Stomach (tissue), 4 donors: Measurements from ENCODE around the gene IFNA14.
"Not testable (repeated sequence)": the region's sequence is repeated elsewhere in the genome, so short reads cannot be mapped to it uniquely, and the experiment has no call there.

Experiments
- EP300 ChIP-seq: sonication (generic); formaldehyde crosslinking; IDR thresholded peaks from one replicate; pipeline ENCODE4 v1.6.1; 2017; ENCODE audit warnings: antibody characterized with exemption
- POLR2A ChIP-seq, 4 donors: fragments of 450-650 bp; IDR thresholded peaks; one replicate each; pipeline ENCODE4 v1.6.1; 2016; ENCODE audit warnings: antibody characterized with exemption in 4 of 4, control low read depth in 2 of 4, mild to moderate bottlenecking in 1 of 4, moderate library complexity in 1 of 4
- POLR2AphosphoS5 ChIP-seq, 3 donors: sonication (generic); formaldehyde crosslinking; IDR thresholded peaks; one replicate each; pipeline ENCODE4 v1.6.1; 2016; ENCODE audit warnings: antibody characterized with exemption in 3 of 3
- TF ChIP-seq, protein P1 (sequence below), 7 experiments: fragments of 450-650 bp in 4 of 7; fragments of 200-600 bp in 3 of 7; sonication (generic) in 3 of 7; IDR thresholded peaks; one replicate each; pipeline ENCODE4 v1.5.1; 2016 to 2019; ENCODE audit warnings: antibody characterized with exemption in 7 of 7, control low read depth in 2 of 7, mild to moderate bottlenecking in 1 of 7

- not testable (repeated sequence) for TF ChIP-seq POLR2A (IDR thresholded peaks at IDR 0.05); POLR2AphosphoS5 (IDR thresholded peaks at IDR 0.05); EP300
- TF ChIP-seq, protein P1, sequence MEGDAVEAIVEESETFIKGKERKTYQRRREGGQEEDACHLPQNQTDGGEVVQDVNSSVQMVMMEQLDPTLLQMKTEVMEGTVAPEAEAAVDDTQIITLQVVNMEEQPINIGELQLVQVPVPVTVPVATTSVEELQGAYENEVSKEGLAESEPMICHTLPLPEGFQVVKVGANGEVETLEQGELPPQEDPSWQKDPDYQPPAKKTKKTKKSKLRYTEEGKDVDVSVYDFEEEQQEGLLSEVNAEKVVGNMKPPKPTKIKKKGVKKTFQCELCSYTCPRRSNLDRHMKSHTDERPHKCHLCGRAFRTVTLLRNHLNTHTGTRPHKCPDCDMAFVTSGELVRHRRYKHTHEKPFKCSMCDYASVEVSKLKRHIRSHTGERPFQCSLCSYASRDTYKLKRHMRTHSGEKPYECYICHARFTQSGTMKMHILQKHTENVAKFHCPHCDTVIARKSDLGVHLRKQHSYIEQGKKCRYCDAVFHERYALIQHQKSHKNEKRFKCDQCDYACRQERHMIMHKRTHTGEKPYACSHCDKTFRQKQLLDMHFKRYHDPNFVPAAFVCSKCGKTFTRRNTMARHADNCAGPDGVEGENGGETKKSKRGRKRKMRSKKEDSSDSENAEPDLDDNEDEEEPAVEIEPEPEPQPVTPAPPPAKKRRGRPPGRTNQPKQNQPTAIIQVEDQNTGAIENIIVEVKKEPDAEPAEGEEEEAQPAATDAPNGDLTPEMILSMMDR (IDR thresholded peaks at IDR 0.05) = not testable (repeated sequence)
These were observed 26.1 kb downstream of the IFNA14 start for GRCh38 chr9:21213411-21214326.
